NCI-H1930 (cell line): ENCODE measurements around the gene ACYP2.

ENCODE experiments used
- DNase-seq, 2 experiments: peaks; one replicate each; lab custom pipeline; 2025; lab: John Stamatoyannopoulos, UW

Gene ACYP2

DNA sequence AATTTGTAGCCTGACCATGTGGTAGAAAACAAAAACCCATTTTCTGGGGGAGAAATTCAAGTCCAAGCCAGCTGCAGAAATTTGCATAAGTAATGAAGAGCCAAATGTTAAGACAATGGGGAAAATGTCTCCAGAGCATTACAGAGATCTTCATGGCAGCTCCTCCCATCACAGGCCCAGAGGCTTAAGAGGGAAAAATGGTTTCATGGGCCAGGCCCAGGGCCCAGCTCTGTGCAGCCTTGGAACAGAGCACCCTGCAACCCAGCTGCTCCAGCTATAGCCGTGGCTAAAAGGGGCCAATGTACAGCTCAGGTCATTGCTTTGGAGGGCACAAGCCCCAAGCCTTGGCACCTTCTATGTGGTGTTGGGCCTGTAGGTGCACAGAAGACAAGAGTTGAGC lies 209.7 kb downstream of the ACYP2 start:
- no peak for DNase-seq

GRCh38 chr2:54329482-54330161 lies 214.2 kb downstream of the ACYP2 start:
- DNase-seq = no peak

DNA sequence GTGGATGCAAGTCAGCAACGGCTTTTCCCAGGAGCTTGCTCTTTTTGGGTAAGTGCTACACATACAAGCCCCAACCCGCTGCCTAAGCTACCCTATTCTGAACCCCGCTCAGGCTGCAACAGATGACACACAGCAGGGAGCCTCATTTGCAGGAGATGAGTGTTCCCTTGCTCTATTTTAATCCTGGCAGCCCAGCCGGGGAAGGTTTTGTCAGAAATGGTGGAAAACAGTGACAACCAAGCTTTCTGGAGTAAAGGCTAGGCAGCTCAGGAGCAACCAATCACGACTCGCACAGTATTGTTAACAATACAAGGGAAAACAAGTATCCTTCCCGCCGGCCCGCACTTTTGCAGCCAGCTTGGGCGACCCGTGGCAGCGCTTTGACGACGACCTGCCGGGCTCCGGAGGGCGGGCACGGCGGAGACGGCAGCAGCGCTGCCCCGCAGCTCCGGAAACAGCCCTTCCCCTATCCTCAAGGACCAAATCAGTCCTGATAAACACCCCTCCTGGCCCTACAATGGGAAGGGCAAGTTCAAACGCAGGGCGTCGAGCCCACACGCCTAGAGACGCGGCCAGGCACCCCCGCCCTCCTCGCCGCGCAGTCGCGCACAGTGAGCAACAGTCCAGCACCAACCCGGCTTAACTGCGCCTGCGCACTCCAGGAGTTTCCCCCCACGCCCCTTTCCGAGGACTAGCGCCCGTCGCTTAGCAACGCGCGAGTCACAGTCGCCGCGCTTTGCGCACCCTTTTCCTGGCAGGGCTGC lies 214.9 kb downstream of the ACYP2 start:
- peak; percentile 95 to 96 for DNase-seq

DNA sequence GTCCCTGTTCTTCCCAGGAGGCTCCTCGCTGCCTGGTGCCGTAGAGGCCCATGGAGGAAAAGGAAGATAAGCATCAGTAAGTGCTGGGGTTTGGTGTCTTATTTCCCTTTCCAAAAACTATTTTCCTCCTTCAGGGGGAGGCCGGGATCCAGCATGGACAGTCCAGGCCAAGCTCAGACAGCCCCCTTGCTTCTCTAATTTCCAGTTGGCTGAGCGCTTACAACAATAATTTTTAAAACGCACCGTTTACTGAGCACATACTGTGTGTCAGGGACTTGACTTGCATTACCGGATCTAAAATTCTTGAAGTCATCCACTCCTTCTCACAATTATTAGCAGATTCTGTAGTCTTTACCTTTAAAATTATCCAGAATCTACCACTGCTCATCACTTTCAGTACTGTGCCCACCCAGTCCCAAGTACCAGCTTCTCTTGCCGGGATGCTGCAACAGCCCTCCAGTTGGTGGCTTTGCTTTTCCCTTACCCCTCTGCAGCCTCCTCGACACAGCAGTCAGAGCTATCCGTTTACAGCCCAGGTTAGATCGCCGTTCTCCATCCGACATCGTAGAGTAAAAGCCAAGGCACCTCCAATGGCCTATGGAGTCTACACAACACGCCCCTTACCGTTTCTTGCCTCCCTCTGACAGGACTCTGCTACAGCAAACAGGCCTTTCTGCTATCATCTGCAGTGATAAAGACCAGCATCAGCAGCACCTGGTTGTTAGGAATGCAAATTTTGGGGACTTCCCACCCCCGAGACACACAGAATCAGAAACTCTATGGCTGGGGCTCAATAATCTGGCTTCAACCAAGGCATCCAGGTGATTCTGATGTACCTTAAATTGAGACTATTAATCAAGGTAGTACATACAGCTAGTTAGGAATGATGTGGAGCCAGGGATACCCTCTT lies 215.8 kb downstream of the ACYP2 start:
- no peak for DNase-seq

GRCh38 chr2:54332386-54332785 lies 217.0 kb downstream of the ACYP2 start:
- DNase-seq = no peak

DNA sequence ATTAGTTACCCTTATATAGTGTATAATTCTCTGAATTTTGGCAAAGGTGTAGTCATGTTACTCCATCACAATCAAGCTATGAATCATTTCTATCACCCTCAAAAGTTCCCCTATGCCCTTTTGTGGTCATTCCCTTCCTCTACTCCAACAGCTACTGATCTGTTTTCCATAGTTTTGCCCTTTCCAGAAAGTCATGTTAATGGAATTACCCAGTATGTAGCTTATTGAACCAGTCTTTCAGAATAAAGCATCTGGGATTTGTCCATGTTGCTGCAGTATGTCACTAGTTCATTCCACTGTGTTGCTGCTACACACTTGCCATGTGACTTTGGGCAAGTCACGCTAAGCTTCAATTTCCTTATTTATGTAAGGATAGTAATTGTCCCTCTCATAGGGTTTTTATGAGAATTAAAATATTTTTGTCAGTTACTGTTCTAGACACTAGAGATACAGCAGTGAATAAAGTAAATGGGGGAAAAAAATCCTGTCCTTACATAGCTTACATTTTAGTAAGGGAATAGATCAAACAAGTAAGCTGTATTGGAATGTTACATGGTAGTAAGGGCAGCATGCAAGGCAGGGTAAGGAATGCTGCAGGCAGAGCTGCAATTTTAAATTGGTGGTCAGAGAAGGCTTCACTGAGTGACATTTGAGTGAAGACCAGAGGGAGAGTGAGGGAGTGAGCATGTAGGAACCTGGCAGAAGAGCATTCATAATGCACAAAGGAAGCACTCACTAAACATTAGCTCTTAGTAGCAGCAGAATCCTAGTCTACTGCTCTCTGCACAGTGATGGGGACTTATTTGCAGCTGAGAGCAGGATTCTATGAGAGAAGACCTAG lies 220.9 kb downstream of the ACYP2 start:
- DNase-seq = no peak

DNA sequence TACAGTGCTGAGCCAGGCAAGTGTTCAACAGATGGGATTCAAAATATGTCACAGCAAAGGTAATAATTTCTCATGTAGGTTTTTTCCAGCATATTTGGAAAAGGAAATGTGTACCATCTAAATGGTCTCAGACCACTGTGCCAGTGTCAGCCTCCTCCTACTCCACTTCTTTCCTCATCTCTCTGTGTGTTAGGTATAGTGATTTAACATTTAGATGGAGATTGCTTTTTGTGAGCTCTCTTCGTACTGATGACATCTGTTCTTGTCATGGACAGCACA lies 221.5 kb downstream of the ACYP2 start:
- DNase-seq = no peak

DNA sequence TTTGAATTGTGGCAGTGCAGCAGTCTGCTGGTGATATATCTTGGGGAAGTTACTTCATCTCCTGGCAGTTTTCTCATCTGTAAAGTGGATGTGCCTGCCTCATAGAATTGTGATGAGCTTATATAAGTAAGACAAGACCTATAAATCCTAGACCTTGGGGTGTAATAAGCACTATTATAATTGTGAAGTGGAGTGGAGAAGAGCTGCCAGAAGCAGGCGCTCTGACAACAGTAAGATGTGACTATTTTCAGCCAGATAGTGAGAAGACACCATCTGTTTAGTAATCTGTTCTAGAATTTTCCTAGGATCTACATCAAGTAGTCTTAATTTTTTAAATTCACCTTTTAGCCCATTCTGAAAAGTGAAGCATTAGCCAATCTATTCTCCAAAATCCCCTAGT lies 226.2 kb downstream of the ACYP2 start:
- no peak for DNase-seq

- no peak for DNase-seq
Measured at GRCh38 chr2:54342603-54343002, 227.2 kb downstream of the ACYP2 start.

GRCh38 chr2:54347622-54348021 lies 232.2 kb downstream of the ACYP2 start:
- no peak for DNase-seq

GRCh38 chr2:54348646-54349045 lies 233.2 kb downstream of the ACYP2 start:
- DNase-seq = no peak

DNA sequence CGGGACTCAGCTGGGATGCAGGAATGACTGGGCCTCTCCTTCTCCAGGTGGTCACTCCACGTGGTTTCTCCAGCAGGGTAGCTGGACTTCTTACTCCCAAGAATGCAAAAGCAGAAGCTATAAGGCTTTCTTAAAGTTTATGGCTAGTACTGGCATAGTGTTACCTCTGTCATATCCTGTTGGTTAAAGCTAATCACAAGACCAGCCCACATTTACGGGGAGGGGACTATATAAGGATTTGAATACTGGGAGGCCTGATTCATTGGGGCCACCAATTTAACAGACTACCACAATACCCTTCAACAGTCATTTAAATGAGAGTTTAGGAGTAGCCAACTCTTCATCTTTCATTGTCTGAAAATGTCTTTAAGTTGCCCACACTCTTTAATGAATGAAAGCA lies 235.0 kb downstream of the ACYP2 start:
- DNase-seq = no peak

DNA sequence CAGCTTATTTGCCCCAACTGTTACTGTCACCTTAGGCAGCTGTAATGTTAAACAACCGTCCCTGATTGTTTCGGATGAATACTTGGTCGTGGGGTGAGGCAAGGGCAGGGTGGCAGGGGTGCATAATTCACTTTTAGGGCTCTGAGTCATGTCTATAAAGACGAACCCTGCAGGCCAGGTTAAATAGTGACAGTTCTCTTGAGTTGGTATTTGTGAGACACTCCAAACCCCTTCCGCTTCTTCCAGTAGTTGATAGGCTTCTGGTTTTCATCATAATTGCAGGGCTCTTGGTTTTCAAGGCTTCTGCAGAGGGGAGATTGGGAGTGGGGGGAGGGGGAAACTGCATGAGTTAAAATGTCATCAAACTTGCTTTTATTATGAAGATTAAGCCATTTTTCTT lies 237.8 kb downstream of the ACYP2 start:
- DNase-seq = no peak
